ENCODE data around the gene GALNT4. TPM values are rescaled to one million over a fixed set of nuclear protein-coding genes. Genes with fewer than 3 reads are reported as not detected.

The GALNT4 gene
- polyA plus RNA-seq, 1 donor (not counting 4 experiments of a cell fraction or from before 2014, with no cell fraction given), result 3.4 TPM

GRCh38 chr12:89525305-89525823 lies 768 bp upstream of the GALNT4 start:
- dilution Hi-C loops (cut with MboI; ENCODE audit: extremely low pct_ligation_motif_present, low sequenced_read_pairs), result no loop called here
- FAIRE-seq (no peak), DNase-seq (ENCODE audit: low read depth, low spot score) (no peak)
- H3K27me3 ChIP-seq (ENCODE audit: control insufficient read depth, extremely low read depth, insufficient read depth, low read length), result no peaks in the 10 kb centered on the region
- H3K9me3 ChIP-seq (ENCODE audit: control insufficient read depth, low read depth, low read length), result no peaks in the 10 kb centered on the region
- H3K4me3 ChIP-seq (ENCODE audit: control insufficient read depth in 2 of 3, extremely low read depth in 1 of 3, insufficient read depth in 2 of 3, low read depth in 1 of 3, low read length in 3 of 3), result peak overlapping the region; percentile 82 to 96 (median 90)
- peak overlapping the region; percentile 100 for H2AFZ ChIP-seq (ENCODE audit: control insufficient read depth, low read length)
- peak overlapping the region; percentile 84 for H3K27ac ChIP-seq (ENCODE audit: control insufficient read depth, insufficient read depth, low read length)
- peak overlapping the region; percentile 98 for H3K4me2 ChIP-seq (ENCODE audit: control insufficient read depth, extremely low read depth, insufficient read depth, low read depth, low read length)
- peaks cover 36% of the 10 kb centered on the region for H3K79me2 ChIP-seq (ENCODE audit: control insufficient read depth, insufficient read depth, low read length)
- peaks cover 18% of the 10 kb centered on the region for H3K4me1 ChIP-seq (ENCODE audit: control insufficient read depth, extremely low read depth, insufficient read depth, low read length)
- H3K36me3 ChIP-seq (ENCODE audit: control insufficient read depth in 2 of 2, extremely low read depth in 1 of 2, insufficient read depth in 2 of 2, low read length in 2 of 2), result no peaks in the 10 kb centered on the region
- peak overlapping the region; percentile 80 for H3K9ac ChIP-seq (ENCODE audit: control insufficient read depth, extremely low read depth, insufficient read depth, low read length)
- TF ChIP-seq CTCF (optimal IDR thresholded peaks at IDR 0.05 in 1 of 3, IDR thresholded peaks at IDR 0.05 in 1 of 3, conservative IDR thresholded peaks at IDR 0.05 in 1 of 3; ENCODE audit: extremely low read depth in 1 of 3, insufficient read depth in 2 of 3, low read length in 3 of 3), result no peak
- H3K9me1 ChIP-seq (ENCODE audit: control insufficient read depth, extremely low read depth, insufficient read depth, low read length), result peaks cover 3% of the 10 kb centered on the region
- H4K20me1 ChIP-seq (ENCODE audit: control insufficient read depth, extremely low read depth, insufficient read depth, low read length), result no peaks in the 10 kb centered on the region

GRCh38 chr12:89523843-89524540 lies 604 bp downstream of the GALNT4 start:
- Histone ChIP-seq H2AFZ (ENCODE audit: control insufficient read depth, low read length) (peak overlapping the region; percentile 95), H3K9me3 (ENCODE audit: control insufficient read depth, low read depth, low read length) (no peaks in the 10 kb centered on the region), H3K4me2 (ENCODE audit: control insufficient read depth, extremely low read depth, insufficient read depth, low read depth, low read length) (peak overlapping the region; percentile 98), H3K27ac (ENCODE audit: control insufficient read depth, insufficient read depth, low read length) (peak overlapping the region; percentile 84), H3K9me1 (ENCODE audit: control insufficient read depth, extremely low read depth, insufficient read depth, low read length) (peaks cover 3% of the 10 kb centered on the region), H3K4me3 (ENCODE audit: control insufficient read depth in 2 of 3, extremely low read depth in 1 of 3, insufficient read depth in 2 of 3, low read depth in 1 of 3, low read length in 3 of 3) (peak overlapping the region; percentile 82 to 96 (median 90)), H3K4me1 (ENCODE audit: control insufficient read depth, extremely low read depth, insufficient read depth, low read length) (peaks cover 18% of the 10 kb centered on the region), H4K20me1 (ENCODE audit: control insufficient read depth, extremely low read depth, insufficient read depth, low read length) (no peaks in the 10 kb centered on the region), H3K36me3 (ENCODE audit: control insufficient read depth in 2 of 2, extremely low read depth in 1 of 2, insufficient read depth in 2 of 2, low read length in 2 of 2) (no peaks in the 10 kb centered on the region), H3K27me3 (ENCODE audit: control insufficient read depth, extremely low read depth, insufficient read depth, low read length) (no peaks in the 10 kb centered on the region), H3K79me2 (ENCODE audit: control insufficient read depth, insufficient read depth, low read length) (peaks cover 40% of the 10 kb centered on the region), H3K9ac (ENCODE audit: control insufficient read depth, extremely low read depth, insufficient read depth, low read length) (peak overlapping the region; percentile 80)
- no peak for TF ChIP-seq EZH2 (IDR thresholded peaks at IDR 0.05; ENCODE audit: low read length)
- TF ChIP-seq CTCF (optimal IDR thresholded peaks at IDR 0.05 in 1 of 3, IDR thresholded peaks at IDR 0.05 in 1 of 3, conservative IDR thresholded peaks at IDR 0.05 in 1 of 3; ENCODE audit: extremely low read depth in 1 of 3, insufficient read depth in 2 of 3, low read length in 3 of 3), result no peak
- dilution Hi-C loops (cut with MboI; ENCODE audit: extremely low pct_ligation_motif_present, low sequenced_read_pairs), result no loop called here
- DNase-seq (ENCODE audit: low read depth, low spot score), result no peak
- peak; percentile 23 for FAIRE-seq
